Head of caudate nucleus (tissue), 42 donors: ENCODE results near the gene DYNLRB2.

Source experiments
- DNase-seq, 42 donors: peaks; one replicate each; pipeline versions ENCODE4 v3.0.0 to v3.0.0-alpha.2; 2020 to 2021; ENCODE audit warnings: mixed read lengths in 7 of 42
- intact Hi-C: fragments of 100-400 bp; cut with DNase I; formaldehyde crosslinking; loops from one replicate; pipeline ENCODE4 v1.15.0; 2022

The DYNLRB2 gene

DNA sequence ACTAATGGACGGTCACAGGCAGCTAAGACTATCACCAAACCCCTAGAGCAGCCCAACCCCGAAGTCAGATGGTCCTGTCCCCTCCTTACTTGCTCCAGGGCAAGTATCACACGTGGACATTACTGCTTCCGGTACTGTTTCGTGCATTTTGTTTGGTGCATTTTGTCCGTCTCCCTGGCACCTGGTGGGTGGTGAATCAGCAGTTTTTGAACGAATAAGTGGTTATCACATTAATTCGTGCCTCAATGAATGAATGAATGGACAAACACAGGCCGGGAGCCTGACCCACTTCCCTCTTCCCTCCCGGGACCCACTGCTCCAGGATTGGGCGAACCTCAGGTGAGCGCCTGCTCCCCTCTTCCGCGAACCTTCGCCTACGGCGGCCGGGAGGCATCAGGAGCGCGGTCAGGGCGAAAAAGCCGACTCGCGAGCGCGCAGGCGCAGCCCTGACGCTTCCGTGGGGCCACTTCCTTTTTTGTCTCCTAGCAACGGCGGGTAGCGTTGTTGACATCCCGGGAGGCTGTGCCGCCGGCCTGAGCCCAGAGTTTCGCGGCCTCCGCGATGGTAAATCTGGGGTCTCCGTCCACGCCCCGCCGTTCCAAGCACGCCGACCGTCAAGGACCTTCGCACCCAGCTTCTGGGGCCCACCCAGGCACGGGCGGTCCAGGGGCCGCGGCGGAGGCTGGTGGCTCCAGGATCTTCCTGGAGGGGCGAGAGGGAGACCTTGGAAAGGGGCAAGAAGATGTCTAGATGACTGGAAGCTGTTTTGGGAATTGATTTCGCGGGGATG, at the start of gene DYNLRB2:
DYNLRB2 (plus strand) TSS at position 478 of the 790 bp plus-strand sequence; CDS start at position 562, 84 bp downstream.
- peak; percentile 79 to 97 (median 94) for DNase-seq
- intact Hi-C loops, result no loop called here

DNA sequence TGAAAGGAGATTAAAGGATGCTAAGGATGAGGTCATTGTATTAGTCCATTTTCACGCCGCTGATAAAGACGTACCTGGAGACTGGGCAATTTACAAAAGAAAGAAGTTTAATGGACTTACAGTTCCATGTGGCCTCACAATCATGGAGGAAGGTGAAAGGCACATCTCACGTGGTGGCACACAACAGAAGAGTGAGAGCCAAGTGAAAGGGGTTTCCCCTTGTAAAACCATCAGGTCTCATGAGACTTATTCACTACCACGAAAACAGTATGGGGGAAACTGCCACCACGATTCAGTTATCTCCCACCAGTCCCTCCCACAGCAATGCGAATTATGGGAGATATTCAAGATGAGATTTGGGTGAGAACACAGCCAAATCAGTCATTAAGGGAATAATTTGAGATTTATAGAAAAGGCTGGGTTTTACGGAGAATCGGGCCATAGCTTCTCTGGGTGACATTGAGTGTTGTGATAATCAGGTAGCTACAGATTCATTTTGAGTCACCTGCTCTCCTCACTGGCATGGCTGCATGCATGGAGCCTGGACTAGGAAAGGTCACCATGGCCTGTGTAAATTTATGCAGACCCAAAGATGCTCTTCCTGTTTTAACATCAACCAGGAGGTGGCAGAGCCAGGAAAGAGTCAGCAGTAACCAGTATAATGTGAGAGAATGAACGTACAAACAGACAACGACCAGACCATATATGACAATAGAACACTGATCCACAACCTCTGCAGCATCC, 40.5 kb upstream of the DYNLRB2 start:
- intact Hi-C loops, result no loop called here
- DNase-seq, result no peak

DNA sequence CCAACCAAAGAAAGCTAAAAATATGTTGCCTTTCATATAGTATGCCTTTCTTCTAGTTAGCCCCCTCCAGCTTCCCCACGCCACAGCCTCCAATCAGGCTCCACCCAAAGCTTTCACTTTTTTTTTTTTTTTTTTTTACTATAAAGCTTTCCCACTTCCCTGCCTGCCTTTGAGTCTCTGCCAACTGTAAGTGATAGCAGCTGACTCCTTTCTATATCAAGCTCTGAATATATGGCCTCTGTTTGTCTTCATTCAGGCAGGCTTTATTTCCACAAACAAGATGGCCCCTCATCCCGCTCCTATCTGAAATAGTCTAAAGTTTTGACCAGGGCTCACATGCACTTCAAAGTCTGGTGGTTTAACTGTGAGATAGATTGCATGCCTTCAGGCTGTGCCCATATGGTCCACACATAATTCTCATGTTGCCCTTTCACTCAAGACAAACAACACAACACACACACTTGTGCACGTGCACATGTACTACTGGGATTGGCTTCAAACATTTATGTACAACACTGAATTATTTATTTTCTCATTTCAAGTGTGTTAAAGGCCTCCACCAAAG, 39.8 kb upstream of the DYNLRB2 start:
- no peak for DNase-seq
- intact Hi-C loops, result no loop called here

DNA sequence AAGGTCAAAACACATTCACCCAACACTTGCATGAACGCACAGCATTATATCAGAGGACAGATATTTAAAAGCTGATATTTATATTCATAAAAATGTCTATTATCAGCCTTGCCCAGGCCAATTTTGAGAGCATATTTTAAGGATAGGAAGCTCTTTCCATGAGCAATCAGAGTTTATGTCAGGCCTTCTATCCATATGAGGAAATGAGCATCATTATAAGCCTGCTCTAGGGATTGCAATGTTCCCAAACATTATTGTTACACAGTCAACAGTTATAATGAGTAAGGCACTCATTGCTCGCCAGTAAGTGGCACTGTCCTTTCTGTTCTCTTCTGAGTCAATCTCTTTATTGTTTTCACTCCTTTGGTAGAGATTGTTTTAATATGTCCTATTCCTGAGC, 37.7 kb upstream of the DYNLRB2 start:
- DNase-seq, result no peak
- intact Hi-C loops, result no loop called here

DNA sequence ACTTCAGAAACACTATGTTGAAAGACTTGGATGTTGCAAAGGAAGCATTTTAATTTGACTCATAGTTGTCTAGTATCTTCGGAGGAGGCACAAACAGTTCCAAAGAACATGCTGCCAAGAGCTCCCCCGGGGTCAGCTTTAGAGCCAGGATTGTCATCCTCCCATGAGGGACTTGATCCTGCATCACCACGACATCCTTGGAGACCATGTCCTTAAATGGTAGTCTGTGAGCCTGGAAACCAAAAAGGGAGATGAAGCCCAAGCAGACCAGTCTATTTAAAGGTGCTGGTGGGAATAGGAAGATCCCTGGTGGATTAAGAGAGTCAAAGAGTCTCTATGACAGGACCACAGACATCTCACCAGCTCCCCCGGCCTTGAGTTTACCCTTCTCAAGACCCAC, 33.3 kb upstream of the DYNLRB2 start:
- intact Hi-C loops, result no loop called here
- DNase-seq, result no peak

DNA sequence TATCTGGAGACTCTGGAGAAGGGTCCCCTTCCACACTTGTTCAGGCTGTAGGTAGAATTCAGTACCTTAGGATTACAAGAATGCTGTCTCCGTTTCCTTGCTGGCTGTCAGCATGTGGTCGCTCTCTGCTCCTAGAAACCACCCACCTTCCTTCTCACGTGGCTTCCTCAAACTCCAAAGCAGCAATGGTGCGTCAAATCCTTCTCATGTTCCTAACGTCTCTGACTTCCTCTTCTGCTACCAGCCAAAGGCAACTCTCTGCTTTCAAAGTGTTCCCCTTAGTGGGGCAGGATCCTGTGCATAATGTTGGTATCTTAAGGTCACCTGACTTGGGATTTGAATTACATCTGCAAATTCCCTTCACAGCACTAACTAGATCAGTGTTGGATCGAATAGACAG, 30.9 kb upstream of the DYNLRB2 start:
- intact Hi-C loops, result no loop called here
- no peak for DNase-seq

DNA sequence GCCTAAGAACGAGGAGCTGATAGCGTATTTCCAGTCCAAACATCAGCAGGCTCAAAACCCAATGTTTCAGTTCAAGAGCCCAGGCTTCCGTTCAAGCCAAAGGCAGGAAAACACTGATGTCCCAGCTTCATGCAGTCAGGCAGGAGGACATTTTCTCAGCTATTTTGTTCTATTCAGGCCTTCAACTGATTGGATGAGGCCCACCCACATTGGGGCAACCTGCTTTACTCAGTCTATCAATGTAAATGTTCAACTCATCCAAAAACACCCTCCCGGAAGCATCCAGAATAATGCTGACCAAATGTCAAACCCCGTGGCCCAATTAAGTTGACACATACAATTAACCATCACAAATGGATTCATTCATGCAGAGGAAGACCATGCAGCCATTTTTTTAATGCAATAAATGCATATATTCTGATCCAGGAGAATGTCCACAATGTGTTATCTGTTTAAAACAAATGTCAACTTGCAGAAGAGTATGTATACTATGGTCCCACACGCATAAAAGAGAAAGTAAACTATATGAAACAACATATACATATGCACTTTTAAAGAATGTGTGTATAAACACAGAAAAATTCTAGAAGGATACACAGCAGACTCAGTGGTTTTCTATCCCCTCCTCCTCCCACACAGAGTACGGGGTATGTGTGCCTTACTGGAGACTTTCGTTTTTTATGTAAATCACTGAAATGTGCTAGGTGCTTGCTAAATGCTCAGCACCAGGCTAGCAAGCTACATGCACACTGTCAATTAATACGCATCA, 28.8 kb upstream of the DYNLRB2 start:
- intact Hi-C loops, result no loop called here
- no peak for DNase-seq

DNA sequence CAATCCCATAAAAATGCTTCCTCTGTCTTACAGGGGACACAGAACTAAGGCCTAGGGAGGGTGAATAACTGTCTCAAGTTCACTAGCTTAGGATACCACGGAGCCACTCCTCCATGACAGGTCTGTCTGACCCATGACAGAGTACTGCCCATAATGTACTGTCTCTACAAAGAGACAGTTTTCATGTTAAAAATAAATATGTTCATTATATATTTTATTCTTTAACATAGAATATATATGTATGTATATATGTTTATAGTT, 28.3 kb upstream of the DYNLRB2 start:
- DNase-seq, result no peak
- intact Hi-C loops, result no loop called here

DNA sequence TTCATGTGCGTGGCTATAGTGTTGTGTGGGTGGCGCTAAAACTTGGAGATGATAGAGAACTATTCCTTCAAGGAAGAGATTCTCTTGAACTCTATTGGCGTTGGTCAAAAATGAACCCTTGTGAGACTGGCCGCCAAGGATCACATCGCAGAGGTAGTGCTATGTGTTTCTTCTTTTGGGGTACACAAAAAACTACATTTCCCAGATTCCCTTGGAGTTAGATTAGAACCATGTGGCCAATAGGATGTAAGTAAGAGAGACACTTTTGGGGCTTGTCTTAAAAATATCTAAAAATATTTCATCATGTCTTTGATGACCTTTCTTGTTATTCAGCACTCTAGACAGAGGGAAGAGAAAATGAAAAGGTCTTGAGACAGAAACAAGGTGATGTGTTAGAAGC, 25.4 kb upstream of the DYNLRB2 start:
- intact Hi-C loops, result no loop called here
- DNase-seq, result no peak

DNA sequence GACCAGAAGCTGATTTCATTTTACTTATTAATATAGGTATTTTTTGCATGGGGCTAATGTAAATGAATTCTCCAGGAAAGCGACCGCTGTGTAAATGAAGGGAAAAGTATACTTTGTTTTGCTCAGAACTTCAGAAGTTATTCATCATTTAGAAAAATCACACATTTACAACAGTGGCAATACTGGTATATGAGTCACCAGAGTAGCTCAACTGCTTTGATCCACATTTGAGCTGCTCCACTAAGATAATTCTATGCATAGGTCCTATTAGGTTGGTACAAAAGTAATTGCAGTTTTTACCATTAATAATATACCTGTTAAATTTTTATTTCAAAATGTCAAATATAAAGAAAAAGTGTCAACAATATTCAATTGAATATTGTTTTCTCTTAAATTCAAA, 22.9 kb upstream of the DYNLRB2 start:
- DNase-seq, result no peak

DNA sequence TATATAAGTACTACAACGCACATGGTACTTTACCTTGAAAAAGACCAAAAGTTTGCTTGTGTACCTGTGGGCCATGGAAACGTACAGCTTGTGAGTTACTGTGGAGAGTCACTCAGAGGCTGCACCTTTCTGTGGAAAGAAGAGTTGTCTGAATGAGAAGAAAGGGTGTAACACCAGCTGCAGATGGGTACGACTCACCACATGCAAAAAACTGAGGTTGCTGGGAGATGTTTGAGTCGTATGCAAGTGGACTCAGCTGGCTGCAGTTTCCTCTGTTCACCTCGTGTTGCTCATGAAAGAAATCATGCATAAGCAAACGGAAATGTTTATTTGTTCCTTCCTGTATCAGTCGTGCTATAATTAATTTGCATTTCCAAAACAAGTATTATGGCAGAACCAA, 22.4 kb upstream of the DYNLRB2 start:
- DNase-seq, result no peak
- intact Hi-C loops, result no loop called here

More for the DNA sequence above, 22.9 kb upstream of the DYNLRB2 start:
- intact Hi-C loops, result no loop called here

DNA sequence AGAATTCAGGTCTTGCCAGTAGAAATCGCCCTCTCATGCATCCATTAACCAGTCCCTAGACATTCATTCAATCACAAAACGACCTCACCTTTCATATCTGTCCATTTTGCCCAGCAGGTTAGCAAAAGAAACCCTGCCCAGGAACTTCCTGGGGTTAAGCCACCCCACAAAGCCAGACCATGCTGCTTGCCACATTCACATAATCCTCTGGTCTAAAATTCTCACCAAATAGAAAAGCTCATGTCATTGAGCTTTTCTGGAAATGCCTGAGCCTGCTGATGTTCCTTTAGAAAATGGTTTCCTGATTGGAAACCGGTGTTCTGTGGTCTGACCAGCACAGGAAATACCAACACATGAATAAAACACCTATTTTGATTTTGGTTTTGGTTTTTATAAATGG, 21.6 kb upstream of the DYNLRB2 start:
- intact Hi-C loops, result no loop called here
- no peak for DNase-seq

DNA sequence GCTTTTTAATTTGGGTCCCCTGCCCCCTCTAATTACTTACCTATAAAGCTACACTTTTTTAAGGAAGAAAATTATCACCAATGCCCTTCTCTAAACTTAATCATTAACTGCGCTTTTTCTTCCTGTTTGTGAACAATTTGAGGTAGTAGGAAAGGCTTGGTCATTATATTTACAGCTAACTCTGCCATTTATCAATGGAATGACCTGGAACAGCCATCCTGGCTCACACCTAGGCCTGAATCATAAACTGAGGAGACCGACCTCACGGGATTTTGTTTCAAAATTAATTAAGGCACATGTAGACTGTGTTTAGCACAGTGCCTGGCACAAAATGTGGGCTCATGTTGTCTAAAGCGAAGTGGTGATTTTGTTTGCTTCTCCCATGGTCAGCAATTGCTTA, 15.4 kb upstream of the DYNLRB2 start:
- intact Hi-C loops, result no loop called here
- DNase-seq, result no peak

DNA sequence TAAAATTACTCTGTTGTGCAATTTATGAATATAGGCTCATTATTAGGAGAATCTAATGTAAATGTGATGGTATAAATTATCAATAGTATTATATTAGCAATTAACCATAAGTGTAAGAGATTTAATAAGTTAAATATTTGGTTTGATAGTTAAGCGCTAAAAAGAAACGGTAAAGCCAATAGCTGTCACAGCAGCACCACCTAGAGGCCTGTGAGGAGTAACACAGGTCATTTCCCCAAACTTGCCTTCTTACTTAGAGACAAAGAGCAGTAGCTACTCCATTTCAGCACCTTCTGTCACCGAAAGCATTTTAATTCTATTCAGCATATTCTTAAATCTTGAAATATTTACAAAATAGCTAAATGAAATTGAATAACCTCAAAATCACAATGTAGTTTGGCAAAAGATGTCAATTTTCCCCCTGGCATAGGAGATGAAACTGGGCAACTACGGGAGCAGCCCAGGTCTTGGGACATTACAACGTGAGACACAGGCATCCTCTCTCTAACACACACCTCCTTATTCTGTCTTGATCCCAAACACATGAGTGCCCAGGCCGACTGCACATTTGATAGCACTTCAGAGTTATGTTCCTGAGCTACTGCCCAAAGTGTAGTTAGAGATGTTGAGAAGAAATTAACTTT, 14.3 kb upstream of the DYNLRB2 start:
- peak in 40 of 42 donors; percentile 5 to 79 (median 47) for DNase-seq
- intact Hi-C loops, result no loop called here

DNA sequence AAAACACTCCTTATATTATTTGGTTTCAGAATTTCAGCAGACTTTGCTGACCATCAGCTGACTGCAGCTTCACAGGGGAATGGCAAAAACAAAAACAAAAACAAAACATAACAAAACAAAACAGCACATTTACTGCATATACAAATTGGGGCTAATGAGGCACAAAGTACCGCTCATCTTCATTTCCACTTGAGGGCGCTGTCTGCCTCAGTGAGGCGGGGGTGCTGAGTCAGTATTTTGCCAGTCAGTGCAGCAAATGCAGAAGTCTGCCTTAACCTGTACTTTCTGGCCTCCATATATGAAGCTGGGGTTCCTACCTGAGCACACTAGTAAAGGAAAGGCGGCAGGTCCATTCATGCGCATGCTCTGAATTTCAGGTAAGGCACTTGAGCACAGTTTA, 13.5 kb upstream of the DYNLRB2 start:
- DNase-seq, result peak in 1 of 42 donors; percentile 2
- intact Hi-C loops, result no loop called here

DNA sequence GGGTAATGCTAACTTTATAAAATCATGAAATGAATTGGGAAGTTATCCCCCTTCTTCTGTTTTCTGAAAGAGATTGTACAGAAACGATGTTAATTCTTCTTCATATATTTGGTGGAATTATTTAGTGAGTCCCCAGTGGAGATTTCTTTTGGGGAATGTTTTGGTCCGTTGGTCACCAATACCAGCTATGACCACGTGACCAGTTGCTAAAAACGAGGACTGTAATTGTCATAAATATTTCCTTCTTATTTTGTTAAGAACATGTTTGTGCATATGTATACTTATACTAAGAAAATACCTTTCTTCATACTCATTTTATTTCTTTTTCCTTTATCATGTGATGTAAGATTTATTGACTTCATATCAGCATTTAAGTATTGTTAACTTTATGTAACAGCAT, 10.3 kb upstream of the DYNLRB2 start:
- DNase-seq, result no peak
- intact Hi-C loops, result no loop called here

DNA sequence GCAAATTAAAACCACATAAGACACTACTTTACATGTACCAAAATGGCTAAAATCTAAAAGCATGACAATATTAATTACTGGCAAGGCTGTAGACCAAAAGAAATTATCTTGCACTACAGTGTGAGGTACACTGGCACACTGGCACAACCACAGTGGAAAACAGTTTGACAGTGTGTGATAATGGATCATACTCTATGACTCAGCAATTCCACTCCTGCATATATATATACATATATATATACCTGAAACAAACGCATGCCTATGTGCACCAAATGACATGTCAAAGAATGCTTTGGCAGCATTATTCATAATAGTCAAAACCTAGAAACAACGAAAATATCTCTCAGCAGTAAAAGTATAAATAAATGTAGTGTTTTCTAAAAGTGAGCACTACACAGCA, 4.6 kb upstream of the DYNLRB2 start:
- intact Hi-C loops, result no loop called here
- DNase-seq, result no peak

DNA sequence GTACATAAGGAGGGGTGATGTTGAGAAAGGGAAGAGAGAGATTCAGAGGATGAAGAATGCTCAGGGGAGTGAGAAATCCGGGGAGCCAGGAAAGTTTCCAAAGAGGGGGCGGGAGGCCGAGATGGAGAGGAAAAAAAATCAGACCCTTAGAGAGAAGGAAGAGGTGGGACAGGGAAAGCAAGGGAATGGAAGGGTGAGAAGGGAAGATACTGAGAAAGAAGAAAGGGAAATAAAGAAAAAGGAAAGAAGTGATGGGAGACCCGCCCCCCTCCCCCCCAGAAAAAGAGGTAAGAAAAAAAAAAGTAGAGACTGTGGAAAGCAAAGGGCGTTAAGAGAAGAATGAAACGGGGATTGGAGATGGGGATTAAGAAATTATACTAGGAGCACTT, 507 bp downstream of the DYNLRB2 start:
- peak in 13 of 42 donors; percentile 3 to 47 (median 13) for DNase-seq
- intact Hi-C loops, result no loop called here

DNA sequence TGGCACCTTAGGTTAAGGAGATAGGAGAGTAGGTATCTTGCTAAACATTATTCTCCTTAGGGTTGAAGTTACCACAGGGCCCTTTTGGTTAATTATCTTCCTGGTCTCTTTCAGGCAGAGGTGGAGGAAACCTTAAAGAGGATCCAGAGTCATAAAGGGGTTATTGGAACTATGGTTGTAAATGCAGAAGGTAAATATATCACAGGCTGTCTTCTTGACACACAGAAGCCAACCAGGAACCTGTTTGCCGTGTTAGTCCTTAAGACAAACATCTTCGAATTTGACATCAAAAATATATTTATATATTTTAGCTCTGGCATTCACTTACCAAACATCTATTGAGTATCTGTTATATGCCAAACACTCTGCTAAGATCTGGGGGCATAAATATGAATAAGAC, 2.4 kb downstream of the DYNLRB2 start:
- DNase-seq, result no peak
- intact Hi-C loops, result no loop called here

DNA sequence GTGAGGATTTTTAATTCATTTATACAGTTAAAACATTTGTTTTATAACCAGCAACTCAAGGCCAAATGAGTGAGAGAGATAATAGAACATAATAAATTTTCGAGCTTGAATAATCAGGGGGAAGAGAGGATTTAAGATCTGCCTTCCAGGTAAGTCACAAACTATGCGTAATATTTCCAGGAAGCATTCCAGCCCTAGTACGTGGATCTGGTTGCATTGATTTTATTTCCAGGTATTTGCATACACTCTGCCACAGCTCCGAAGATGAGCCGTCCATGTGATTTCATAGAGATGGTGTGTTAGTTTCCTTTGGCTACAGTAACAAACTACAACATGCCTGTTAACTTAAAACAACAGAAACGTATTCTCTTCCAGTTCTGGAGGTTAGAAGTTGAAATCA, 3.5 kb downstream of the DYNLRB2 start:
- no peak for DNase-seq
- intact Hi-C loops, result no loop called here
